G401.6 (cell line): ENCODE results near the gene SOX12.

Experiments used
- FAIRE-seq: peaks from 2 replicates; lab custom pipeline; 2012; peaks lifted over from hg19 to GRCh38; lab: Jason Lieb, UNC

SOX12 gene

DNA sequence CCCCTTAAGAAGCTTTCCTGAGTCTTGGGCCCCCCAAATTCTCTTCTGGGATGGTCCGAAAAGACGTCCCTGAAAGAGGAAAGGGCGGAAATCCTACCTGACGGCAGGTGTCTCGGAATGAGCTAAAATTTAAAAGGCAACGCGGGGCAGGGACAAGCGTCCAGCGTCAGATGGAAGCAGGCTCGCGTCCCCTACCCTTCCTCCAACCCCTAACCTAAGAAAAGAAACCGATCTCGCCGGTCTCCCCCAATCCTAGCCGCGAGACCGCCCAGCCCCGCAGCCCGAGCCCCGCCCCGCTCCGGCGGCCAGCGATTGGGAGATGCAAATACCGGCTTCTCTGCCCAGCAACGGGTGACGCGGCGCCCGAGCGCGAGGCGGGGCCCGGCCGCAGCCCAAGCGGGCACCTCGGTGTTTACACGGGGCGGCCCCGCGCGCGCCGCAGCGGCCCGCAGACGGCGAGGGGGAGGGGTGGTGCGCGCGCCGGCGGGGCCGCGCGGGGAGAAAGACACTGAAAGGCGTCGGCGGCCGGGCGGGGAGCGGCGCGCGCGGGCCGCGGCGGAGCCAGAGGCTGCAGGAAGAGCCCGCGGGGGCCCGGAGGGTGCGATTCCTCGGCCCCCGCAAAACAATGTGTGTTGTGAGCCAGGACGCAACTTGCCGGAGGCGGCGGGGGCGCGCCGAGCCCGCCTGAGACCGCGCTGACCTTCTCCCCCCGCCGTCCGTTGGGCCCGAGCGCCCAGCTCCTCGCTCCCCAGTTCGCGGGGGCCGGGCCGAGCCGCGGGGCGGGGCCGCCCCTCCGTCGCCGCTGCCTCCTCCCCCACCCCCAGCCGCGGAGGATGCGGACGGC, at the start of gene SOX12:
TSS of gene SOX12 (plus strand) at position 508 of the 844 bp plus-strand sequence. CDS start 373 bp downstream, outside the sequence.
- peak; percentile 57 for FAIRE-seq

DNA sequence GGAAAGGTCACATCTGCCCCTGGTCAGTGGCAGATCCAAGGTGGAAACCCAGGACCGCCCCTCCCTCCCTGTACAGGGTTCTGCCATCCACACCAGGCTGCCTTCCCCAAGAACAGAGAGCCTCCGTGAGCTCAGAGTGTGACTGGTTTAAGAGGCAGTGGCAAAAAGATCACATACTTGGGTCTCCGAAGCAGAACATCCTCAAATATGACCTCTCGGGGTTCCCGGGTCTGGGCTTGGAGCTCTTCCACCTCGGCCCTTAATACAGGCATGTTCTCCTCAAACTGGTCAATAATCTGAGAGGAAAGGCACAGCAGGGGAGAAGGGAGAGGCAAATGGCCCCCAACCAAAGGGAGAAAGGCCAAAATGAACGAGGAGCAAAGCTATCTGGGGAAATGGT, 49.6 kb upstream of the SOX12 start:
- no peak for FAIRE-seq

DNA sequence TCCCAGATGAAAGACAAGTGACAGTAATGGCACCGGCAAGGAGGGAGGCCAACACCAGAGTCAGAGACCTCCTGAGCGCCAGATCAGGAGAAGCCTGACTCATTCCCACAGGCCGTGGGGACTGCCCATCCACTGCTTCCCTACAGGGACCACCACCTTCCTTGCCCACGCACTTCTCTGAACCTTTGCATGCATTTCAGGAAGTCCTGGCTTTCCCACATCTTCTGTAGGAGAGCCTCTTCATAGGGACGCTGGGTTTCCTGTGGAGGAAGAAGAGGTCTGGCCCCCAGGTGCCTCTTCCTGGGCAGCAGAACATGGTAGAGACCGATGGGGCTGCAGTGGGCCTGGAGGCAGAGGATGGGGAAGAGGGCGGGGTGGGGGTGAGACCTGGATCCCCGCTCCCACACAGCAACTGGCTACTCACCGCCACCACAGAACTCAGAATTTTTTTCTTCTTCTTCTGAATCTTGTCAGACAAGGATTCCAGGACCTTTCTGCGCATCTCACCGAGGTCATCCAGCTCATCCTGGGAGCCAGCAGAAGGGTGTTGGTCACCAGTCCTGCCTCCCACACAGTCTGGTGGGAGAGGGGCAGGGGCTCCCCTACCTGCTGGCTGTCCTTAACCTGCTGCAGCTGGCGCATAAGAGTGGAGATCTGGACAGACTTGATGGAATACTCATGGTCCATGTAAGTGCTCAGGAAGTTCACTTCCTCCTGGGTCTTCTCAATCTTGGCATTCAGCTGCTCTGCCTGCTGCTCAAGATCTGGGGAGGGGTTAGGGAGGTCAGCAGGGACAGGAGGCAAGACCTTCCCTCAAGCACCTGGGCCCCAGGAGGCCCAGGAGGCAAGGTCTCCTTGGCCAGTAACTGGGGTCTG, 48.5 kb upstream of the SOX12 start:
- FAIRE-seq: no peak

DNA sequence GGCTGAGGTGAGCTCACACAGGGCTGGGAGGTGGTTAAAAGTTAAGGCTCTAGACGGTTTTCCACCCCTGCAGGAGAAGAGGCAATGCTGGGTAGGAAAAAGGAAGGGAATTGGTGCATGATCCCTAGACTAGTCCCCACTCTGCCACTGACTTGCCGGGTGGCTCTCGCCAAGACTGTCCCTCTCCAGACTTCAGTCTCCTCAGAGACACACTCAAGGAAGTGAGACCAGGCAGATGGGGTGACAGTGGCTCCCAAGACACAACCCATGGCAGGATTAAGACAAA, 47.9 kb upstream of the SOX12 start:
- FAIRE-seq: no peak

DNA sequence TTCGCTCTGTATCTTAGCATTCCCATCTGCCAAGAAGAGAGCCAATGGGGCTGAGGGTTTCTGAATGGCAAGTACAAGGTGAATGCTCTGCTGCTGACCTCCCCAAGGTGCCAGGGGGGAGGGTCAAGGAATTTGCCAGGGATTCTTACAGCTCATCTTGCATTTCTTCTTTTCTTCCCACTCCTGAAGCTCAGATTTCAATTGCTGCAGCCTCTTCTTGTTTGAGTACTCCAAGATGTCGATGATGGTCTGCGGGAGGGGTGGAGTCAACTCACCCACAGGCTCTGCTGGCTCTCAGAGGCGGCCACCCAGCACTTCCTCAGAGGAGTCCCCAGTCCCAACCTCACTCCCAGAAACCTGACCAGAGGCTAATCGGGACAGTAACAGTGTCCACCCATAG, 47.2 kb upstream of the SOX12 start:
- no peak for FAIRE-seq

DNA sequence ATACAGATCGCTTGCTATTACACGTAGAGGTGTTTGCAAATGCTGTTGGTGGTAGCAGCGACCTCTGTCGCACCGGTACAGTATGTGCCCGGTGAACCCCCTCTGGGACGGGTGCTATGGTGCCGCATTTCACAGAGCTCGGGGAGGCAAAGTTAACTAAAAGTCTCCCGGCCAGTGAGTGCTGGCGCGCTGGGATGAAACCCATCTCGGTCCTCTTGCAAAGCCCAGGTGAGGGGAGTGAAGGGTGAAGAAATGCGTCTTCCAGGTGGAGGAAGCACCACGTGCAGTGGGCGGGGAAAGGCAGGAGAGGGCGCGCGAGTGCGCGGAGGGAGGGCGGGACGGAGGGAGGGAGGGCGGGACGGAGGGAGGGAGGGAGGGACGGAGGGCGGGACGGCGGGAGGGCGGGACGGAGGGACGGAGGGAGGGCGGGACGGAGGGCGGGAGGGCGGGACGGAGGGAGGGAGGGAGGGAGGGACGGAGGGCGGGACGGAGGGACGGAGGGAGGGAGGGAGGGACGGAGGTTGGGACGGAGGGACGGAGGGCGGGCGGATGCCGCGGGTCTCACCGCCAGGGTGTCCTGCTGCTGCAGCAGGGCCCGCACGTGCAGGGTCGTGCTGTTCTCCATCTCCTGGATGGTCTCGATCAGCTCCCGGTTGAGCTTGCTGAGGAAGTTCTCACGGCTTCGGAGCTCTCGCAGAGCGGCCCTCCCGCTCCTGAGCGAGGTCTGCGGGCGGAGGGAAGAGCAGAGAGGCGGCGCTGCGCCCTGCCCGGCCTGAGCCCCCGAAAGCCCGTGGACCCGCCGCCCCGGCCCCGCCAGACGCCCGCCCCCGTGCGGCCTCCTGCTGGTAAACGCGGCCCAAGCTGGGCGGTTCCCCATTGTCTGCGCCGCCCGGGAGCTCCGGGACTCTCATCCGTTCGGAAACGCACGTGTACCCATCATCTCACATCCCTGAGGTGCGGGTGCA, 46.5 kb upstream of the SOX12 start:
- no peak for FAIRE-seq

DNA sequence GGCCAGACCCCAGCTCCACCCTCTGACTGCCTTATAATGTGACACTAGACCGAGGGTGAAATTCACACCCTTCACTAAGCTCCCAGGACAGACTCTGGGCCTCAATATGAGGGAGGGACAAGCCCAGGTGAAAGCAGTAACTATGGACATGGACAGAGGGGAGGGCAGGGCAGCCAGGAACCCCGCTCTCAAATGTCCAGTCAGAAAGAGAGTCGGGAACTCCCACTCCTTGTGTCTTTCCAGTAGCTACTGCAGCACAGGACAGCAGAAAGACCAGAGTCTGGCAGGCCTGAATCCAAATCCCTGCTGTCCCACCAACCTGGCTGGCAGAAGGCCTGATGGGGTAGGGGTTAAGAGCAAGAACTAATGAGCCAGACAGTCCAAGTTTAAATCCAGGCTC, 41.2 kb upstream of the SOX12 start:
- FAIRE-seq: no peak

DNA sequence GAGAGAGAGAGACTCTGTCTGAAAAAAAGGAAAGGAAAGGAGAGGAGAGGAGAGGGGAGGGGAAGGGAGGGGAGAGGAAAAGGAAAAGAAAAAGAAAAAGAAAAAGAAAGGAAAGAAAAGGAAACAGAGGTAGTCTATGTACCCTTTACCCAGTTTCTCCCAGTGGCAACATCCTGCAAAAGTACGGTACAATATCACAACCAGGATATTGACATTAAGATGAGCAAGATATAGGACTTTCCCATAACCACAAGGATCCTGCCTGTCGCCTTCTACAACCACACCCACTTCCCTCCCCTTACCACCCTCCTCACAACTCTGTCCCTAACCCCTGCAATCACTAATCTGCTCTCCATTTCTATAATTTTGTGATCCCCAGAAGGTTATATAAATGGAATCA, 38.8 kb upstream of the SOX12 start:
- no peak for FAIRE-seq

DNA sequence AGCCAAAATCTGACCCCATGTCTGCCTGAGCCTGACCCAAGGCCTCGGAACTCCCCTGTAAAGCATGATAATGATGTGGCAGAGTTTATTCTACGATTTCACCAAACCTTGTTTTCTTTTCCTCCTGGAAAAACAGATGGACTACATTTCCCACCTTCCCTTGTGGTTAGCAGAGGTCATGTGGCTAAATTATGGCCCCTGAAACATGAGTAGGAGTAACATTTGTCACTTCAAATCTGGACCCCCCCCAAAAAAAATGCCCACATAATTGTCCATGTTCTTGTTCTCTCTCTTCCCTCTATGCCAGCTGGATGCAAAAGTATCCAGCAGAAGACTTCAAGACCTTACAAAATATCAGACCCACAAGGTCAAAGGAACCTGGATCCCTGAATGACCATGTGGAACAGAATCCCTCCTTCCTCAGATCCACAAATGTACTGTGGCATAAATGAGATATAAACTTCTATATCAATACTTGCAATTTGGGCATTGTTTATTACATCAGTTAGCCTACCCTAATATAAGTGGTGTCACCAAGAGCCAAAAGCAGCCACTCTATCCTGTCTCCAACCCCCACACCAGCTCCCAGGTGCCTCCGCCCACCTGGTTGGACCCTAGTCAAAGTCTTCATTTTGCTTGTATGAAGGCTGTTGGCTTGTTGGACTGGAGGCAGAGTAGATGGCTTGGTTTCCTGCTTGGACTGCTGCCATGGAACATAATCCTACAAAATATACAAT, 36.2 kb upstream of the SOX12 start:
- no peak for FAIRE-seq

DNA sequence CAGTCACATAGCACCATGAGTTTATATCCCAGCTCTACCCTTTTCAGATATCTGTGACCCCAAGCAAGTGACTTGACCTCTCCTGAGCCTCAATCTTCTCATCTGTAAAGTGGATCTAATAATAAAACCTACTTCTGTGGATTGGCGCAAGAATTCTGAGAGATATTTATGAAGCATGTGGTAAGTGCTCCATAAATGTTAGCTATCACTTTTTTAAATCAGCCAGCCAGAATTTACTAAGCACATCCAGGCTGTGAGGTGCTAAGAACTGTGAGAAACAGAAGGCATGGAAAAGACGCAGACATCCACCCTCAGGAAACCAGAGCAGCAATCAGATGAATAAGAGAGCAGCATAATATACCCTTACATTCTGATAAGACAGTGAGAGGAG, 35.7 kb upstream of the SOX12 start:
- no peak for FAIRE-seq

DNA sequence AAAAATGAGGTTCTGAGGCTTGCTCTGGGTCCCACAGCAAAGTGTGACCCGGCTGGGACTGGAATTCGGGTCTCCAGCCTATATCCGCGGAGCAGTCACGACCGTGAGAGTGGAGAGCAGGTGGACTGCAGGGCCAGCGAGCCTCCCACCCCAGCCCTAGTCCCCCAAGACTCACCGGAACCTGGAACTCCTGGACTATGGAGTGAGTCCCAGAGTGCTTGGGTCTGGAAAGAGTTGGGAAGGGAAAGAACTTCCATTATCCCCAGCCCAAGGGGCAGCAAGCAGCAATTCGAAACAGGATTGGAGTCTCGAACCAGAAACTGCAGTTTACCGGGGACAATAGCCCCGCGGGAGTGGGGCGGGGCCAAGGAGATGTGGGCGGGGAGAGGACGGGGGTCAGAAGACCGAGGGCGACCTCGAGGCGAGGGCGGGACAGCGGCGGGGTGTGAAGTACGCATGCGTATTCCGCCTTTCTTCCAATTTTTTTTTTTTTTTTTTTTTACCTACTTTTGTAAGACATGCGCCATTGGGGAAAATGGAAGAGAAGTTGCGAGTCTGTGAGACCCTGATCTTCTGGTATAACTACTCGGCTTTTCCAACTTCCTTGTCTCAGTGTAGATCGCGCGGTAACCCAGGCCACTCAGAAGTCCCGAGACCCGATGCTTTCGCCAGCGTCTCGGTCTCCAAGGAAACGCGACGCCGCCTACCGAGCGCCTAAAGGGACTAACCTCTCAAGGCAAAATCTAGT, 35.1 kb upstream of the SOX12 start, which contains the start of gene C20orf96:
TSS of gene C20orf96 (minus strand) at position 667 of the 748 bp plus-strand sequence. CDS start at position 527, 140 bp downstream.
- FAIRE-seq: peak; percentile 98

DNA sequence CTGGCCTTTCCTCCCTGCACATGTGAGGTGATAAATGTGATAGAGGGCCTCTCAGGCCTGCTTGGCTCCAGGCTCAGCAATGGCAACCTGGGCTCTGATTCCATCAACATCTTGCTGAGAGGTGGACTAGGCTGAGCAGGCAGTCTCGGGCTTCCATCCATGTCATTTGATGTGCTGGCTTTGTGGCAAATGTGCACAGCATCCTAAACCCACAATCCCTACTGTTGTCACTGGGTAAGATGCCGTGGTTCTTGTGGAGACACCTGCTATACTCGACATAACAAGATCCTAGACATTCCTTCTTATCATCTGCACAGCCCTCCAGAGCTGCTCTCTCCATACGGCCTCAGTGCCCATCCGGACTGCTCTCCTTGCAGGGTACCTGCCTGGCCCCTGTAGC, 30.8 kb upstream of the SOX12 start:
- FAIRE-seq: no peak

DNA sequence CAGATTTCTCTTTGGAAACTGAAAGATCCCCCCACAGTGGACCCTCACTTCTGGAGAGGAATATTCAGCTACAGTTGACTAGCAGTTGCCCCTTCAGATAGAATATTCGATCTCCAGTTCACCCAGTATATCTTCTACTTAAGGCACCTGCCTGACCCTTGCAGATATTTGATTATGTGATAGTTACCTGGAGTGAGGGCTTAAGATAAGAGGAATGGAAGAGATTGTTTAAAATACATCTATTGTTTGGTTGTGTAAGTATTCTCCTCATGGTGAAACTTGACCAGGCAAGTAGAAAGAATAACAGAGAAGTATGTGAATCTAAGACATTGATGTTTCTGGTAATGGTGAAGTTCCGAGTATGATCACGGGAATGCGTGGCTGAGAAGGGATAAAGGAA, 29.5 kb upstream of the SOX12 start:
- FAIRE-seq: no peak

DNA sequence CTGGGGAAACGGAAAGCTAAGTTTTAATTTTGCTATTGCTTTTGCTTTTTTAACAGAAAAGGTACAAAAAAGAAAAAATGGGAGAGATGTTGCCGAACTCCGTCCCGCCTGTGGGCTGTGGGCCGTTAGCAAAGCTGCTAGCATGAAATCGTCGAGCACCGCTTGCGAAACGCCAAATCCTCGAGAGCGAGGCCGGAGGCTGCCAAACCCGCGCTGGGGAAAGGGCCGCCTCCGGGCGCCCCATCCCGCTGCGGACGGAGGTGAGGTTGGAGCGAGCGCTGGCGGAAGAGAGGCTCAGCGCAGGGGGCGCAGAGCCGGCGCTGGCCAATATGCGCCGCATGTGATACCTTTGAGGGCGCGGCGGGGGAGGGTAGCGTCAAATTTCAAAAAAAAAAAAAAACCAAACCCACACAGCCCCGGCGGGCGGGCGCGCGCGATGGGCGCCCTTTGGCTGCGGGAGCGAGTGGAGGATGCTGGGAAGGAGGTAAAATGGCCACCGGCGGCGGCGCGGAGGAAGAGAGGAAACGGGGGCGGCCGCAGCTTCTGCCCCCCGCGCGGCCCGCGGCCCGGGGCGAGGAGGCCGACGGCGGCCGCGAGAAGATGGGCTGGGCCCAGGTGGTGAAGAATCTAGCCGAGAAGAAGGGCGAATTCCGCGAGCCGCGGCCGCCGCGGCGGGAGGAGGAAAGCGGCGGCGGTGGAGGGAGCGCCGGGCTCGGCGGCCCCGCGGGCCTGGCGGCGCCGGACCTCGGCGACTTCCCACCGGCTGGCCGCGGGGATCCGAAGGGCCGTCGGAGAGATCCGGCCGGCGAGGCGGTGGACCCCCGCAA, 28.0 kb upstream of the SOX12 start, which contains the start of gene ZCCHC3:
TSS of gene ZCCHC3 (plus strand) at position 473 of the 827 bp plus-strand sequence. CDS start at position 490, 17 bp downstream.
- peak; percentile 95 for FAIRE-seq

DNA sequence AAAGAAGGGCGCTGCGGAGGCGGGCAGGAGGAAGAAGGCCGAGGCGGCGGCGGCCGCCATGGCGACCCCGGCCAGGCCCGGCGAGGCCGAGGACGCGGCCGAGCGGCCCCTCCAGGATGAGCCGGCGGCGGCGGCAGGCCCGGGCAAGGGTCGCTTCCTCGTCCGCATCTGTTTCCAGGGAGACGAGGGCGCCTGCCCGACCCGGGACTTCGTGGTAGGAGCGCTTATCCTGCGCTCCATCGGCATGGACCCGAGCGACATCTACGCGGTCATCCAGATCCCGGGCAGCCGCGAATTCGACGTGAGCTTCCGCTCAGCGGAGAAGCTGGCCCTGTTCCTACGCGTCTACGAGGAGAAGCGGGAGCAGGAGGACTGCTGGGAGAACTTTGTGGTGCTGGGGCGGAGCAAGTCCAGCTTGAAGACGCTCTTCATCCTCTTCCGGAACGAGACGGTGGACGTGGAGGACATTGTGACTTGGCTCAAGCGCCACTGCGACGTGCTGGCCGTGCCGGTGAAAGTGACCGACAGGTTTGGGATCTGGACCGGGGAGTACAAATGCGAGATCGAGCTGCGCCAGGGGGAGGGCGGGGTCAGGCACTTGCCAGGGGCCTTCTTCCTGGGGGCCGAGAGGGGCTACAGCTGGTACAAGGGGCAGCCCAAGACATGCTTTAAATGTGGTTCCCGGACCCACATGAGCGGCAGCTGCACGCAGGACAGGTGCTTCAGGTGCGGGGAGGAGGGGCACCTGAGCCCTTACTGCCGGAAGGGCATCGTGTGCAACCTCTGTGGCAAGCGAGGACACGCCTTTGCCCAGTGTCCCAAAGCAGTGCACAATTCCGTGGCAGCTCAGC, 27.2 kb upstream of the SOX12 start:
- no peak for FAIRE-seq

DNA sequence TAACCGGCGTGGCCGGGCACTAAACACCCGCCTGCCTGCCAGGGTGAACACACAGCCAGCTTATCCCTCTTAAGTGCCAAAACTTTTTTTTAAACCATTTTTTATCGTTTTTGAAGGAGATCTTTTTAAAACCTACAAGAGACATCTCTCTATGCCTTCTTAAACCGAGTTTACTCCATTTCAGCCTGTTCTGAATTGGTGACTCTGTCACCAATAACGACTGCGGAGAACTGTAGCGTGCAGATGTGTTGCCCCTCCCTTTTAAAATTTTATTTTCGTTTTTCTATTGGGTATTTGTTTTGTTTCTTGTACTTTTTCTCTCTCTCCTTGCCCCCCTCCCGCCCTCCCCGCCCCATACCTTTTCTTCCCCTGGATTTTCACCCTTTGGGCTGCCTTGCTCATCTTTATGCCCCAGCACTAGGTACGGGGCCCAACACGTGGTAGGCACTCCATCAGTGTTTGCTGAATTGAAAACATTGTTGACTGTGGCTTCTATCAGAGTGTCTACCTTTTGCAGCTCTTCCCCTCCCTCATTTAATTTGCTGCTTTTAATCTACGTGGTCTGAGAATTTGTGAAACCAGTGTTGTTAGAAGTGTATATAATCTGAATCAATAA, 26.5 kb upstream of the SOX12 start:
- no peak for FAIRE-seq

DNA sequence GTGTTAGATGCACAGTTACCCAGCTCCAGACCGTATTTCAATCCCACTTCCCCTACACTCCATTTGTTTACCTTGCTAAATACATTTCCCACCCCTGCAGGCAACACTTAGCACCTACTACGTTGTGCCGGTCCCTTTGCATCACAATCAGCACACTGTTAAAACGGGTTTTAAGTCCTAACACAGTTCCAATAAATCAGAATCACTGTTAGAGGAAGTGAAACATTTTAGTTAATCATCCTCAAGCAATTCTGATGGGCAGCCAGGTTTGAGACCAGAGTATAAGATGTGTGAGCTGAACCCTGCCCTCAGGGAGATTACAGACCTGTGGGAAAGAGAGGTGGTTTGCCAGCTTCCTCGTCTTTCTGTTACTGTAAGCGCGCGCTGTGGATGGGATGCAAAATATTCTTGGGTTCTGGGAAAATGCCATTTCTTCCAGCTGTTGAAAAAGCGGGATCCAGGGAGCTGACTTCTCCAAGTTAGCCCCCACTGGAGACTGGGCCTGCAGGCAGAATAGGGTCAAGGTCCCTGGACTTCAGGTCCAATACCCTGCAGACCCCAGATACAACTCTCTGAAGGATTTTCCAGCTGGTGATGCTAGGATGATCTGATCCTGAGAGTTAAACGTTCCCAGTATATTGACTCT, 24.9 kb upstream of the SOX12 start:
- no peak for FAIRE-seq
